ENCODE measurements around the gene ATP6V1B1. TPM values are rescaled to one million over a fixed set of nuclear protein-coding genes. Genes with fewer than 3 reads are reported as not detected.

Gene ATP6V1B1
- total RNA-seq, 3 donors from 2014 or later (not counting 1 experiment from before 2014, with no cell fraction given) = not detected

- peaks cover 7% of the 10 kb centered on the region for H3K4me1 ChIP-seq (ENCODE audit: control insufficient read depth, insufficient read depth, low read length)
- peaks cover 9 to 11% of the 10 kb centered on the region in 2 donors for H3K4me1 Mint-ChIP-seq
- WGBS (ENCODE audit: insufficient coverage) = 28% methylated on average over 7 of the region's 8 CpGs
- no peak overlapping the region for H3K4me3 Mint-ChIP-seq
- no peaks in the 10 kb centered on the region for H3K36me3 Mint-ChIP-seq
- H3K4me3 ChIP-seq (ENCODE audit: low read length) = no peak overlapping the region
- no peaks in the 10 kb centered on the region for H3K9me3 Mint-ChIP-seq
- H3K36me3 ChIP-seq (ENCODE audit: control insufficient read depth, insufficient read depth, low read length) = no peaks in the 10 kb centered on the region
- peaks cover 3% of the 10 kb centered on the region for H3K27me3 ChIP-seq (ENCODE audit: control insufficient read depth, insufficient read depth, low read length)
- H3K27ac ChIP-seq (ENCODE audit: low read length) = no peak overlapping the region
- TF ChIP-seq, protein P1, sequence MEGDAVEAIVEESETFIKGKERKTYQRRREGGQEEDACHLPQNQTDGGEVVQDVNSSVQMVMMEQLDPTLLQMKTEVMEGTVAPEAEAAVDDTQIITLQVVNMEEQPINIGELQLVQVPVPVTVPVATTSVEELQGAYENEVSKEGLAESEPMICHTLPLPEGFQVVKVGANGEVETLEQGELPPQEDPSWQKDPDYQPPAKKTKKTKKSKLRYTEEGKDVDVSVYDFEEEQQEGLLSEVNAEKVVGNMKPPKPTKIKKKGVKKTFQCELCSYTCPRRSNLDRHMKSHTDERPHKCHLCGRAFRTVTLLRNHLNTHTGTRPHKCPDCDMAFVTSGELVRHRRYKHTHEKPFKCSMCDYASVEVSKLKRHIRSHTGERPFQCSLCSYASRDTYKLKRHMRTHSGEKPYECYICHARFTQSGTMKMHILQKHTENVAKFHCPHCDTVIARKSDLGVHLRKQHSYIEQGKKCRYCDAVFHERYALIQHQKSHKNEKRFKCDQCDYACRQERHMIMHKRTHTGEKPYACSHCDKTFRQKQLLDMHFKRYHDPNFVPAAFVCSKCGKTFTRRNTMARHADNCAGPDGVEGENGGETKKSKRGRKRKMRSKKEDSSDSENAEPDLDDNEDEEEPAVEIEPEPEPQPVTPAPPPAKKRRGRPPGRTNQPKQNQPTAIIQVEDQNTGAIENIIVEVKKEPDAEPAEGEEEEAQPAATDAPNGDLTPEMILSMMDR (IDR thresholded peaks at IDR 0.05) = peak; percentile 76
- H3K9me3 ChIP-seq (ENCODE audit: control insufficient read depth, insufficient read depth, low read length) = no peaks in the 10 kb centered on the region
- ATAC-seq (peak in 2 of 3 donors; percentile 51), DNase-seq (peak; percentile 29 to 82)
- H3K27ac Mint-ChIP-seq = no peak overlapping the region
- intact Hi-C loops (cut with micrococcal nuclease) = loop anchor here (1.0 to 10.0 kb wide), 3 partner anchors 76 to 642 kb away; partner anchors contain the start of gene FAM136A
- H3K27me3 Mint-ChIP-seq (ENCODE audit: low read depth in 2 of 2) = peaks cover 16 to 18% of the 10 kb centered on the region in 2 donors
Observed at GRCh38 chr2:70946832-70947442, 11.2 kb downstream of the ATP6V1B1 start.

GRCh38 chr2:70947556-70948184 lies 12.0 kb downstream of the ATP6V1B1 start:
- Histone ChIP-seq H3K27me3 (ENCODE audit: control insufficient read depth, insufficient read depth, low read length) (peaks cover 3% of the 10 kb centered on the region), H3K36me3 (ENCODE audit: control insufficient read depth, insufficient read depth, low read length) (no peaks in the 10 kb centered on the region), H3K9me3 (ENCODE audit: control insufficient read depth, insufficient read depth, low read length) (no peaks in the 10 kb centered on the region), H3K4me1 (ENCODE audit: control insufficient read depth, insufficient read depth, low read length) (peaks cover 7% of the 10 kb centered on the region), H3K4me3 (ENCODE audit: low read length) (no peak overlapping the region), H3K27ac (ENCODE audit: low read length) (no peak overlapping the region)
- Mint-ChIP-seq H3K4me3 (peak overlapping the region; percentile 87), H3K9me3 (no peaks in the 10 kb centered on the region), H3K36me3 (no peaks in the 10 kb centered on the region), H3K27ac (no peak overlapping the region), H3K27me3 (ENCODE audit: low read depth in 2 of 2) (peaks cover 16 to 22% of the 10 kb centered on the region in 2 donors), H3K4me1 (peaks cover 9 to 11% of the 10 kb centered on the region in 2 donors)
- intact Hi-C loops (cut with micrococcal nuclease) = loop anchor here (1.0 to 10.0 kb wide), 4 partner anchors 76 to 643 kb away; partner anchors contain the start of gene FAM136A
- DNase-seq (peak in 1 of 2 donors; percentile 14), ATAC-seq (no peak)
- TF ChIP-seq, protein P1 (IDR thresholded peaks at IDR 0.05) = no peak
- 54% methylated on average over 11 of the region's 11 CpGs for WGBS (ENCODE audit: insufficient coverage)

GRCh38 chr2:70948337-70949003 lies 12.8 kb downstream of the ATP6V1B1 start:
- H3K27ac ChIP-seq (ENCODE audit: low read length) = no peak overlapping the region
- DNase-seq (peak; percentile 67 to 89), ATAC-seq (peak; percentile 87 to 99 (median 98))
- TF ChIP-seq, protein P1 (IDR thresholded peaks at IDR 0.05) = peak; percentile 73
- peaks cover 3% of the 10 kb centered on the region for H3K27me3 ChIP-seq (ENCODE audit: control insufficient read depth, insufficient read depth, low read length)
- WGBS (ENCODE audit: insufficient coverage) = 11% methylated on average over 26 of the region's 27 CpGs
- Mint-ChIP-seq H3K4me3 (peak overlapping the region; percentile 87), H3K9me3 (no peaks in the 10 kb centered on the region), H3K27ac (peak overlapping the region in 1 of 2 donors; percentile 33), H3K27me3 (ENCODE audit: low read depth in 2 of 2) (peaks cover 18 to 26% of the 10 kb centered on the region in 2 donors), H3K36me3 (no peaks in the 10 kb centered on the region), H3K4me1 (peaks cover 9 to 11% of the 10 kb centered on the region in 2 donors)
- H3K4me1 ChIP-seq (ENCODE audit: control insufficient read depth, insufficient read depth, low read length) = peaks cover 7% of the 10 kb centered on the region
- H3K4me3 ChIP-seq (ENCODE audit: low read length) = no peak overlapping the region
- no peaks in the 10 kb centered on the region for H3K9me3 ChIP-seq (ENCODE audit: control insufficient read depth, insufficient read depth, low read length)
- intact Hi-C loops (cut with micrococcal nuclease) = loop anchor here (1.0 to 10.0 kb wide), 2 partner anchors 87 to 644 kb away; partner anchors contain the start of gene FAM136A
- H3K36me3 ChIP-seq (ENCODE audit: control insufficient read depth, insufficient read depth, low read length) = no peaks in the 10 kb centered on the region

Data from natural killer cell (primary cell).